Left ventricle myocardium superior (tissue), 1 donor: ENCODE measurements around the gene RPL7L1. TPM values are rescaled to one million over a fixed set of nuclear protein-coding genes. Genes with fewer than 3 reads are reported as not detected.
"Not testable (repeated sequence)": the region's sequence is repeated elsewhere in the genome, so short reads cannot be mapped to it uniquely, and the experiment has no call there.

ENCODE experiments used
- ATAC-seq: fragments of 200-7000 bp; cut with Tn5 transposase; one replicate; pipeline ENCODE4 v1.9.1; 2020; ENCODE audit warnings: mild to moderate bottlenecking, moderate library complexity
- DNase-seq: peaks from one replicate; pipeline ENCODE4 v3.0.0-alpha.2; 2020
- intact Hi-C: fragments of 100-400 bp; cut with micrococcal nuclease; formaldehyde crosslinking; loops from one replicate; pipeline ENCODE4 v1.11.0; 2022
- total RNA-seq: library from RNA; stranded (reverse); fragmentation: NEBNext Ultra II Directional; extraction: Animal tissue kit (Norgen Biotek cat#: 25700); gene quantifications from one replicate; pipeline ENCODE4 v1.2.1, GENCODE V29; 2021
- donor health status: DM: no; HTN: yes; CAD: no; lungs with severe emphysema.

The RPL7L1 gene
- total RNA-seq, 1 donor from 2014 or later: 46.5 TPM

DNA sequence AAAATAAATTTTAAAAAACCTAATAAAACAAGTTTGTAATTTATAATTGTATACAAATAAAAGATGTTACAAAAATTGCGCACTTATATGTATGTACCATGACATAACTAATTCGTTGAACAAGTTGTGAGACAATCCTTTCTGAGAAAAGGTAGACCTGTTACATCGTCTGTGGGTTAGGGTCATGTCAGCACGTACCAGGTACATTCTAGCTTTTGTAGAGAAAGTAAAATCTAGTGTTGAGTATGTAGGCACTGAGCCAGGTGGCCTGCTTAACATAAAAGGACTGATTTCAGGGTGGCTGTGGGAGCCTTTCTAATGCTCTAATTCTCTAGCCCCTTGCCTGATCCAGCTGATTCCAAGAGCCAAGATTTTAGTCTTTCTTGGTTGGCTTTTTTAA, 10.4 kb downstream of the RPL7L1 start:
- DNase-seq (no peak), ATAC-seq (no peak)
- intact Hi-C loops: no loop called here

GRCh38 chr6:42890311-42891198, 11.1 kb downstream of the RPL7L1 start:
- DNase-seq: peak; percentile 94

DNA sequence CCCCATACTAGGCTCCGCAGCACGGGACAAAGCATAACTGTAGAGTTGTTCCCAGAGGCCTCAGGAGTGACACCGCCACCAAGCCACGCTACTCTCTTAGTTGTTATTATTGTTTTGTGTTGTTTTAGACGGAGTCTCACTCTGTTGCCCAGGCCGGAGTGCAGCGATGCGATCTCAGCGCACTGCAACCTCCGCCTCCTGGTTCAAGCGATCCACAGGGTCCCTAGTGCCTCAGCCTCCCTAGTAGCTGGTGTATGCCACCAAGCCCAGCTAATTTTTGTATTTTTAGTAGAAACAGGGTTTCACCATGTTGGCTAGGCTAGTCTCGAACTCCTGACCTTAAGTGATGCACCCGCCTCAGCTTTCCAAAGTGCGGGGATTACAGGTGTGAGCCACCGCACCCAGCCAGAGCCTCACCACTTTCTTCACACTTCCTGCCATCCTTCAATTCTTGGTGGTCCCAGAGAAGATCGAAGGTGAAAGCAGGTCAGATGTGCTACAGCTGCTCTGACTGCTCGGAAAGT, 11.8 kb downstream of the RPL7L1 start:
- ATAC-seq (no peak), DNase-seq (no peak)
- intact Hi-C loops: no loop called here

More at GRCh38 chr6:42890311-42891198, 11.1 kb downstream of the RPL7L1 start:
- intact Hi-C loops: no loop called here
- ATAC-seq: peak; percentile 98

GRCh38 chr6:42894041-42894828, 14.8 kb downstream of the RPL7L1 start:
- DNase-seq, intact Hi-C loops, ATAC-seq: not testable (repeated sequence)

DNA sequence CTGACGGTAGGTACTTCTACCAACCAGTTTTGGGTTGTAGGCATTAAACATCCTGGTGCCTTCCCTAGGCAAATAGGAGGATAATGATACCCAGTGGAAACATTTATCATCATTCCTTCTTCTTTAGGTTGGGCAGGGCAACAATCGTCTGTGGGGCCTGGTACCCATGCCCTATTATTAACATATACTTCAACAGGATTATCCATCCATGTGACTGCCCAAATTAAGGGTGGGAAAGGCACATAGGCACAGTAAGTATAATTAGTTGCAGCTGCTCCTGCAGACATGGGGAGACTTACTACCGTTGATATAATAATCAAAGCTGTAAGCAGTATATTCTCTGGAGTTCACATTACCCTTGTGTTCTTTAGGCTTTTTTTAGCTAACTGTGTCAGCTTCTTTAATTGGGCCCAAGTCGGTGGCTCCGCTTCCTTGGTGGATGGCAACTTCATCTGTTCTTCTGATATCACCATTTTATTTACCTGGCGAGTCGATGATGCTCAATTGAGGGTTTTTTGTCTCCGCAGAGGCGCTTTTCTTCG, 16.8 kb downstream of the RPL7L1 start:
- no peak for ATAC-seq
- intact Hi-C loops: no loop called here

DNA sequence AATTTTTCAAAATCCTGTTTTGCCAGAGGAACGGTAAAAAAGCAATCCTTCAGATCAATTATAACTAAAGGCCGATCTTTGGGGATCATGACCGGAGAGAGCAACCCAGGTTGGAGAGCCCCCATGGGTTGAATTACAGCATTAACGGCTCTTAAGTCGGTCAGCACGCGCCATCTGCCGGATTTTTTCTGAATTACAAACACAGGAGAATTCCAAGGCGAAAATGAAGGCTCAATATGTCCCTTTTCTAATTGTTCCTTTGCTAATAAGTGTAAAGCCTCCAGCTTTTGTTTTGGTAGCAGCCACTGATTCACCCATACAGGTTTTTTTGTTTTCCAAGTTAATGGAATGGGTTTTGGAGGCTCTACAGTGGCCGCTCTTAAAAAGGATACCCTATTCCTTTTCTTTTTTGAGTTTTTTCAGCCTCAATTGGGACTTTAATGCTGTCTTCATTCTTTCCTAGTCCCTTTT, 19.5 kb downstream of the RPL7L1 start:
- no peak for ATAC-seq
- peak; percentile 49 for DNase-seq
- intact Hi-C loops: no loop called here

More for the DNA sequence above, 16.8 kb downstream of the RPL7L1 start:
- no peak for DNase-seq

DNA sequence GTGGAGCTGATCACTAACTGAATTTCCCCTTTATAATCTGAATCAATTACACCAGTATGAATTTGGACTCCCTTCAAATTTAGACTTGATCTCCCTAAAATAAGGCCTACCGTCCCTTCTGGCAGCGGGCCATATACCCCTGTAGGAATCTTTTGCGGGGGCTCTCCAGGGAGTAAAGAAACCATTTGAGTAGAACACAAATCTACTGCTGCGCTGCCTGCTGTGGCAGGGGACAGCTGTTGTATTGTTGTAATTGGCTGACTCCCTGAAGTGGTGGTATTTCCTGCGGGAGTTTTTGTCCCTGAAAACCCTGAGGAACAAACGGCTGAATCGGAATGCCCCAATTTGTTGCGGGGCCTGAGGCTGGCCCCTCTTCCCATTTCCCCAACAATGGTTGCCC, 20.5 kb downstream of the RPL7L1 start:
- ATAC-seq (no peak), DNase-seq (no peak)
- intact Hi-C loops: loop anchor here (5.0 kb wide), 1 partner anchor 242 kb away; no protein-coding TSS in a partner anchor

DNA sequence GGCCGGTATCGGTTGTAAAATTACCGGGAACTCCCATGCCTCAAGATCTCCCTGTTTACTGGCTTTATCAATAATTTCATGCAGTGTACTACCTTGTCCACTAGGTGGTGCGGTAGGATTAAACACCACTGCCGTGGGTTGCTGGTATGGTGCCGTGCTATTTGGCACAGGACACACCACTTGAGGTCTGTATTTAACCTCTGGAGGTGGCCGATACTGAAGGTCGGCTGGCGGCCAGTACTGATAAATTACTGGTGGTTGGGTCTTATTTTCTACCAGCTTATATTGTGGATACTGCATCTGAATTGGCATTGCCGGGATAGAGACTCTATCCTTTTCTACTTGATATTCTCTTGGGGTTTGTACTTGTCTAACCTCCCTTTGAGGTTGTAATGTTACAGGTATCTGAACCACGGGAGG, 22.1 kb downstream of the RPL7L1 start:
- intact Hi-C loops: loop anchor here (5.0 kb wide), 1 partner anchor 241 kb away; no protein-coding TSS in a partner anchor
- DNase-seq (peak; percentile 84), ATAC-seq (peak; percentile 98)

GRCh38 chr6:42902429-42903263, 23.2 kb downstream of the RPL7L1 start:
- peak; percentile 43 for ATAC-seq
- intact Hi-C loops: loop anchor here (5.0 kb wide), 1 partner anchor 240 kb away; no protein-coding TSS in a partner anchor
- DNase-seq: not testable (repeated sequence)

DNA sequence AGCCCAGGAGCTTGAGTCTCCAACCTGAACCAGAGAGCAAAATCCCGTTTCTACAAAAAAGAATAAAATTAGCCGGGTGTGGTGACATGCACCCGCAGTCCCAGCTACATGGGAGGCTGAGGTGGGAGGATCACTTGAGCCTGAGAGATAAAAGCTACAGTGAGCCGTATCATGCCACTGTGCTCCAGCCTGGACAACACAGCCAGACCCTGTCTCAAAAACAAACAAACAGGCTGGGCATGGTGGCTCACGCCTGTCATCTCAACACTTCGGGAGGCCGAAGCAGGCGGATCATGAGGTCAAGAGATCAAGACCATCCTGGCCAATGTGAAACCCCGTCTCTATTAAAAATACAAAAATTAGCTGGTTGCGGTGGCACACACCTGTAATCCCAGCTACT, 25.1 kb downstream of the RPL7L1 start:
- intact Hi-C loops: loop anchor here (5.0 kb wide), 1 partner anchor 238 kb away; no protein-coding TSS in a partner anchor
- no peak for ATAC-seq

DNA sequence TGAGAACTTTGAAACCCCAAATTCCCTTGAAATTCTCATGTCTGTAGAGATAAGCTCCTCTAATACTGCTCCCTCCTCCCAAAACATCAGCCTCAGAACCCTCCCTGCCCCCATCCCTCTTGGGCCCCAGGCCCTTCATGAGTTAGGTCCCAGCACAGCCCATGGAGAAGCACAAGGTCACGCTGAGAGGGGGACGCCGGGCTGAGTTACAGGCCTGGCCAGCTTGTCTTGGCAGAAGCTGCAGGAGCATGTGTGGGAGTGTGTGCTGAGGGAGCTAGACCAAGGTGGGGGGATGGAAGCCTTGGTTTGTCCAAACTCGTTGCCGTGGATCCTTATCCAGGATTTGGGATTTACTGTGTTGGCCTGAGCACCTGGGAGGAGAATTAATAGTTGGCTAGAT, 27.9 kb downstream of the RPL7L1 start:
- ATAC-seq (peak; percentile 77), DNase-seq (peak; percentile 55)
- intact Hi-C loops: no loop called here

More for the DNA sequence above, 25.1 kb downstream of the RPL7L1 start:
- no peak for DNase-seq

DNA sequence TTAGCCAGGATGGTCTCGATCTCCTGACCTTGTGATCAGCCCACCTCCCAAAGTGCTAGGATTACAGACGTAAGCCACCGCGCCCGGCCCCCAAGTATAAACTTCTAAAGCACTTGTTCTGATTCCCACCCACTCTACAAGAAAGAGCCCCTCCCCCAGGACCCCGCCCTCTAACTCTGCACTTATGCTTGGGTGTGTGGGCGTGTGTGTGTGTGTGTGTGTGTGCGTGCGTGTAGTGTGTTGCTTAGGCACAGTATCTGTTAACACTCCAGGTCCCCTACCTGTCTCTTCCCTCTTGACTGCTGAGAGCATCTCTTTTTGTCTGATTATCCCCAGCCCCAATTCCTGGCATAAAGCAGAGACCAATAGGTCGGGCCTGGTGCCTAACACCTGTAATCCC, 30.4 kb downstream of the RPL7L1 start:
- intact Hi-C loops: no loop called here
- no peak for ATAC-seq

DNA sequence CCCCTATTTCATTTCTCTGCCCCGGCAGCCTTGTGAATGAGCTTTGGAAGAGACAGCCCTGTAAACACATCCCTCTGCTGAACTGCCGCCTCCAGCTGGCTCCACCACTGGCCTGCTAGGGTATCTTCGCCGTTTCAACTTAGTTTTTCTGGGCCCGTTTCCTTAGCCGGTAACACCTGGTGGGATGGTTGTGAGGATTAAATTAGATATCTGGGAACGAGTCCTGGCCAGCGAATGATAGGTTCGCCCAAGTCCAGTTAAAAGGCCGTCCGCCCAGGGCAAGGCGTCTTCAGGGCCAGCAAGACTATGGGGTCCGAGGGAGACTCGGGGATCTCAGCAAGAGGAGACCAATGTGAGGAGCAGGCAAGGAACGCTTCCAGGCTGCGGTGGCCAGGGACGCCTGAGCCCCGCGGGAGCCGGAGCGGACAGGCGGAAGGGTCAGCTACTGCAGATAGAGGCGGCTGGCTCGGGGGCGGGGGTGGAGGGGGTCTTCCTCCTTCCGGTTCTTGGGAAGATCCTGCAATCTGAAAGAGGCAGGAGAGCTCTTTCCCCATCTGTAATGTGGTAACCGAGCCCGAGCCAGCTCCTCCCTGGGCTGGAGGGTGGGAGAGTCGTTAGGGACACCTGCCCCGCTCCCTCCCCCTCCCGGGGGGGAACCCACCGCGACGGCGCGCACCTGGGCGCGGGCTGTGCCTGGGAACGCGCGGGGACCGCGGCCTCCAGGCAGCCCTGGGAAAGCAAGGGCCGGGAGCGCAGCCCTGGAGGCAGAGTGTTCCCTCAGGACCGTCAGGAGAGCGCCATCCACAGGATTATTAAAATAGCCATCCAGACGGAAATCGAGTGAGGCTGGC, 32.0 kb downstream of the RPL7L1 start:
- no peak for ATAC-seq
- intact Hi-C loops: no loop called here

More for the DNA sequence above, 30.4 kb downstream of the RPL7L1 start:
- DNase-seq: no peak

DNA sequence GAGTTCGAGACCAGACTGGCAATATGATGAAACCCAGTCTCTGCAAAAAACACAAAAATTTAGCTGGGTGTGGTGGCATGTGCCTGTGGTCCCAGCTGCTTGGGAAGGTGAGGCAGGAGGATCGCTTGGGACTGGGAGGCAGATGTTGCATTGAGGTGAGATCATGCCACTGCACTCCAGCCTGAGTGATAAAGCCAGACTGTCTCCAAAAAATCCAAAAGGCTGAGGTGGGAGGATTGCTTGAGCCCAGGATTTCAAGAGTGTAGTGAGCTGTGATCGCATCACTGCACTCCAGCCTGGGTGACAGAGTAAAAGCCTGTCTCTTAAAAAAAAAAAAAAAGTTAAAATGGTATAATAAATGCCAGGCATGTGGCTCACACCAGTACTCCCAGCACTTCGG, 35.1 kb downstream of the RPL7L1 start:
- intact Hi-C loops: no loop called here

More for the DNA sequence above, 32.0 kb downstream of the RPL7L1 start:
- no peak for DNase-seq

GRCh38 chr6:42915732-42916131, 36.3 kb downstream of the RPL7L1 start, which contains the start of gene PTCRA:
Gene PTCRA (plus strand): TSS chr6:42916053. CDS start chr6:42916070, 17 bp downstream.
- intact Hi-C loops: no loop called here
- ATAC-seq (no peak), DNase-seq (no peak)

More for the DNA sequence above, 35.1 kb downstream of the RPL7L1 start:
- DNase-seq (no peak), ATAC-seq (no peak)

GRCh38 chr6:42916288-42916687, 36.9 kb downstream of the RPL7L1 start:
- intact Hi-C loops: no loop called here
- ATAC-seq: no peak
- DNase-seq: no peak

GRCh38 chr6:42921801-42922200, 42.4 kb downstream of the RPL7L1 start:
- DNase-seq: no peak
- no peak for ATAC-seq
- intact Hi-C loops: no loop called here
